Testis (tissue), 2 donors: Measurements from ENCODE around the gene BTRC.

Experiments
- POLR2A ChIP-seq: fragments of 450-650 bp; IDR thresholded peaks from one replicate; pipeline ENCODE4 v1.6.1; 2017; ENCODE audit warnings: antibody characterized with exemption, mild to moderate bottlenecking, moderate library complexity
- TF ChIP-seq, protein P1 (sequence below), 3 experiments: fragments of 450-650 bp in 2 of 3; fragments of 200-600 bp in 1 of 3; sonication (generic) in 1 of 3; IDR thresholded peaks; one replicate each; pipeline ENCODE4 v1.5.1; 2016 to 2019; ENCODE audit warnings: antibody characterized with exemption in 3 of 3, mild to moderate bottlenecking in 2 of 3, moderate library complexity in 1 of 3

DNA sequence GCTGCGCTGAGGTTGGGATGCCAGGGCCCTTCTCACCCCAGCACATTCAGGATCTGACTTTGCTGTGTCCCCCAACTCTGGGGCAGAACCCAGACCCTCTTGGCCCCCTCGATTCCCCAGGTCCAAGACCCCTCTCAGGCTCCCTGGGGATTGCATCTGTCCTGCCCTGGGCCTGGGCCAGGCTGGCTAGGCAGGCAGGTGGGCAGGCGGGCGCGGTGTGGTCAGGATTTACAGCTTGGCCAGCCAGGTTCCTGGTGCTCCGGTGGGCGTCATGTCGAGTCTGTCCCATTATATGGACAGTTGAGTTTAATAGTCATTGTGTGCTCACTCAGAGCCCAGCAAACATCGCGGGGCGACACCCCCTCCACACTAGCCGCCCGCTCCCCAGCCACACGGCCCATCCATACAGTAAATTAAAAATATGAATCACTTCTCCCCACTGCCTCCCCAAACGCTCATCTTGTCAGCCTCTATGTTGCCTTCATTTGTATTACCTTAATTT, 210.6 kb downstream of the BTRC start:
- TF ChIP-seq POLR2A = no peak
- TF ChIP-seq, protein P1, sequence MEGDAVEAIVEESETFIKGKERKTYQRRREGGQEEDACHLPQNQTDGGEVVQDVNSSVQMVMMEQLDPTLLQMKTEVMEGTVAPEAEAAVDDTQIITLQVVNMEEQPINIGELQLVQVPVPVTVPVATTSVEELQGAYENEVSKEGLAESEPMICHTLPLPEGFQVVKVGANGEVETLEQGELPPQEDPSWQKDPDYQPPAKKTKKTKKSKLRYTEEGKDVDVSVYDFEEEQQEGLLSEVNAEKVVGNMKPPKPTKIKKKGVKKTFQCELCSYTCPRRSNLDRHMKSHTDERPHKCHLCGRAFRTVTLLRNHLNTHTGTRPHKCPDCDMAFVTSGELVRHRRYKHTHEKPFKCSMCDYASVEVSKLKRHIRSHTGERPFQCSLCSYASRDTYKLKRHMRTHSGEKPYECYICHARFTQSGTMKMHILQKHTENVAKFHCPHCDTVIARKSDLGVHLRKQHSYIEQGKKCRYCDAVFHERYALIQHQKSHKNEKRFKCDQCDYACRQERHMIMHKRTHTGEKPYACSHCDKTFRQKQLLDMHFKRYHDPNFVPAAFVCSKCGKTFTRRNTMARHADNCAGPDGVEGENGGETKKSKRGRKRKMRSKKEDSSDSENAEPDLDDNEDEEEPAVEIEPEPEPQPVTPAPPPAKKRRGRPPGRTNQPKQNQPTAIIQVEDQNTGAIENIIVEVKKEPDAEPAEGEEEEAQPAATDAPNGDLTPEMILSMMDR (IDR thresholded peaks at IDR 0.05) = no peak
